Fibroblast of lung (primary cell): Measurements from ENCODE around the gene RAB11FIP5. TPM values are rescaled to one million over a fixed set of nuclear protein-coding genes. Genes with fewer than 3 reads are reported as not detected.

ENCODE experiments used
- DNase-seq, 2 donors: peaks; one replicate each; pipeline versions ENCODE4 v3.0.0 to v3.0.0-alpha.2; 2010; ENCODE audit warnings: low read depth in 2 of 2
- H2AFZ ChIP-seq: 2 replicates; pipeline ENCODE4 v1.5.1; 2012; ENCODE audit warnings: low read length, control low read depth, inconsistent platforms
- H3K27ac ChIP-seq: 2 replicates; pipeline ENCODE4 v1.5.1; 2011; ENCODE audit warnings: low read length, control low read depth; ENCODE audit not compliant: insufficient read depth
- H3K27me3 ChIP-seq: 2 replicates; pipeline ENCODE4 v1.5.1; 2011; ENCODE audit warnings: mild to moderate bottlenecking, low read length; ENCODE audit not compliant: control insufficient read depth, insufficient read depth
- H3K36me3 ChIP-seq: 2 replicates; pipeline ENCODE4 v1.5.1; 2011; ENCODE audit warnings: low read length; ENCODE audit not compliant: control insufficient read depth, insufficient read depth
- H3K4me1 ChIP-seq: 2 replicates; pipeline ENCODE4 v1.5.1; 2011; ENCODE audit warnings: low read length; ENCODE audit not compliant: control insufficient read depth, insufficient read depth; ENCODE audit errors: extremely low read depth
- H3K4me2 ChIP-seq: 2 replicates; pipeline ENCODE4 v1.5.1; 2011; ENCODE audit warnings: low read length, control low read depth; ENCODE audit not compliant: insufficient read depth; ENCODE audit errors: extremely low read depth
- H3K4me3 ChIP-seq, 4 experiments: fragments of 200-600 bp in 1 of 4; sonication (generic) in 1 of 4; replicated peaks in 1 of 4; 2 replicates each; pipeline ENCODE4 v1.5.1; 2011 to 2016; ENCODE audit warnings: low read length in 4 of 4, low read depth in 3 of 4, mild to moderate bottlenecking in 3 of 4, control low read depth in 2 of 4, inconsistent platforms in 1 of 4, mixed read lengths in 1 of 4; ENCODE audit not compliant: insufficient read depth in 1 of 4; ENCODE audit errors: control extremely low read depth in 1 of 4
- H3K79me2 ChIP-seq: 2 replicates; pipeline ENCODE4 v1.5.1; 2012; ENCODE audit warnings: mild to moderate bottlenecking, low read length, inconsistent platforms; ENCODE audit not compliant: control insufficient read depth, insufficient read depth
- H3K9ac ChIP-seq: 2 replicates; pipeline ENCODE4 v1.5.1; 2011; ENCODE audit warnings: mild to moderate bottlenecking, low read length, control low read depth; ENCODE audit not compliant: insufficient read depth
- H3K9me3 ChIP-seq: 2 replicates; pipeline ENCODE4 v1.5.1; 2012; ENCODE audit warnings: low read depth, low read length; ENCODE audit not compliant: control insufficient read depth, insufficient read depth
- H4K20me1 ChIP-seq: 2 replicates; pipeline ENCODE4 v1.5.1; 2011; ENCODE audit warnings: low read length; ENCODE audit not compliant: control insufficient read depth, insufficient read depth; ENCODE audit errors: extremely low read depth
- EZH2 ChIP-seq: IDR thresholded peaks from 2 replicates; pipeline ENCODE4 v1.5.1; 2012; ENCODE audit warnings: low read length, control low read depth, mild to moderate bottlenecking; ENCODE audit errors: missing control alignments
- polyA plus RNA-seq, 2 donors: library from polyadenylated mRNA; depleted of rRNA in 1 of 2; stranded (reverse) in 1 of 2; unstranded in 1 of 2; fragments of >200 nt; gene quantifications; 2 replicates each; pipeline ENCODE4 v1.2.1, GENCODE V29; 2011 to 2012; ENCODE audit warnings: missing spikeins in 1 of 2
- total RNA-seq: library from RNA; depleted of rRNA; stranded (reverse); fragments of >200 nt; gene quantifications from 2 replicates; pipeline ENCODE4 v1.2.1, GENCODE V29; 2014
- TF ChIP-seq, protein P1 (sequence below), 2 donors: IDR thresholded peaks in 1 of 2; conservative IDR thresholded peaks in 1 of 2; 1 replicate in 1 of 2; 2 replicates in 1 of 2; pipeline ENCODE4 v1.5.1; 2011 to 2012; ENCODE audit warnings: low read length in 2 of 2, control low read depth in 1 of 2, inconsistent platforms in 1 of 2, low read depth in 1 of 2, mild to moderate bottlenecking in 1 of 2

RAB11FIP5 gene
- total and polyA plus RNA-seq, 2 donors (not counting 1 experiment from before 2014, with no cell fraction given): 27.7 to 35.0 TPM

DNA sequence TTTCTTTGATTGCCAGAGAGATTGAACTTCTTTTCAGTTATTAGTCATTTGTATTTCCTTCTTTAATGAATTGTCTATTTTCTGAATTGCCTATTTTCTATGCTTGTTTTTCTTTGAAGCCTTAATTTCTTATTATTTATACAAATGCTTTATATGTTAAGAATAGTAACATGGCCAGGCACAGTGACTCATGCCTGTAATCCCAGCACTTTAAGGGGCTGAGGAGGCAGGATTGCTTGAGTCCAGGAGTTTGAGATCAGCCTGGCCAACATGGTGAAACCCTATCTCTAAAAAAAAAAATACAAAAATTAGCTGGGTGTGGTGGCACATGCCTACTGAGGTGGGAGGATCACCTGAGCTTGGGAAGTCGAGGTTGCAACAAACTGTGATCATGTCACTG lies 4.7 kb upstream of the RAB11FIP5 start:
- H3K9ac ChIP-seq: no peak overlapping the region
- H2AFZ ChIP-seq: no peak overlapping the region
- H3K36me3 ChIP-seq: no peaks in the 10 kb centered on the region
- no peaks in the 10 kb centered on the region for H4K20me1 ChIP-seq
- H3K4me2 ChIP-seq: no peak overlapping the region
- no peak overlapping the region for H3K4me3 ChIP-seq
- no peak for TF ChIP-seq EZH2
- TF ChIP-seq, protein P1, sequence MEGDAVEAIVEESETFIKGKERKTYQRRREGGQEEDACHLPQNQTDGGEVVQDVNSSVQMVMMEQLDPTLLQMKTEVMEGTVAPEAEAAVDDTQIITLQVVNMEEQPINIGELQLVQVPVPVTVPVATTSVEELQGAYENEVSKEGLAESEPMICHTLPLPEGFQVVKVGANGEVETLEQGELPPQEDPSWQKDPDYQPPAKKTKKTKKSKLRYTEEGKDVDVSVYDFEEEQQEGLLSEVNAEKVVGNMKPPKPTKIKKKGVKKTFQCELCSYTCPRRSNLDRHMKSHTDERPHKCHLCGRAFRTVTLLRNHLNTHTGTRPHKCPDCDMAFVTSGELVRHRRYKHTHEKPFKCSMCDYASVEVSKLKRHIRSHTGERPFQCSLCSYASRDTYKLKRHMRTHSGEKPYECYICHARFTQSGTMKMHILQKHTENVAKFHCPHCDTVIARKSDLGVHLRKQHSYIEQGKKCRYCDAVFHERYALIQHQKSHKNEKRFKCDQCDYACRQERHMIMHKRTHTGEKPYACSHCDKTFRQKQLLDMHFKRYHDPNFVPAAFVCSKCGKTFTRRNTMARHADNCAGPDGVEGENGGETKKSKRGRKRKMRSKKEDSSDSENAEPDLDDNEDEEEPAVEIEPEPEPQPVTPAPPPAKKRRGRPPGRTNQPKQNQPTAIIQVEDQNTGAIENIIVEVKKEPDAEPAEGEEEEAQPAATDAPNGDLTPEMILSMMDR (conservative IDR thresholded peaks at IDR 0.05 in 1 of 2, IDR thresholded peaks at IDR 0.05 in 1 of 2; ENCODE audit: low read depth in 1 of 2, low read length in 2 of 2): no peak
- no peaks in the 10 kb centered on the region for H3K27me3 ChIP-seq
- H3K79me2 ChIP-seq: peaks cover 1% of the 10 kb centered on the region
- DNase-seq: peak; percentile 22 to 28
- H3K9me3 ChIP-seq: no peaks in the 10 kb centered on the region
- H3K4me1 ChIP-seq: peaks cover 4% of the 10 kb centered on the region
- H3K27ac ChIP-seq: no peak overlapping the region

DNA sequence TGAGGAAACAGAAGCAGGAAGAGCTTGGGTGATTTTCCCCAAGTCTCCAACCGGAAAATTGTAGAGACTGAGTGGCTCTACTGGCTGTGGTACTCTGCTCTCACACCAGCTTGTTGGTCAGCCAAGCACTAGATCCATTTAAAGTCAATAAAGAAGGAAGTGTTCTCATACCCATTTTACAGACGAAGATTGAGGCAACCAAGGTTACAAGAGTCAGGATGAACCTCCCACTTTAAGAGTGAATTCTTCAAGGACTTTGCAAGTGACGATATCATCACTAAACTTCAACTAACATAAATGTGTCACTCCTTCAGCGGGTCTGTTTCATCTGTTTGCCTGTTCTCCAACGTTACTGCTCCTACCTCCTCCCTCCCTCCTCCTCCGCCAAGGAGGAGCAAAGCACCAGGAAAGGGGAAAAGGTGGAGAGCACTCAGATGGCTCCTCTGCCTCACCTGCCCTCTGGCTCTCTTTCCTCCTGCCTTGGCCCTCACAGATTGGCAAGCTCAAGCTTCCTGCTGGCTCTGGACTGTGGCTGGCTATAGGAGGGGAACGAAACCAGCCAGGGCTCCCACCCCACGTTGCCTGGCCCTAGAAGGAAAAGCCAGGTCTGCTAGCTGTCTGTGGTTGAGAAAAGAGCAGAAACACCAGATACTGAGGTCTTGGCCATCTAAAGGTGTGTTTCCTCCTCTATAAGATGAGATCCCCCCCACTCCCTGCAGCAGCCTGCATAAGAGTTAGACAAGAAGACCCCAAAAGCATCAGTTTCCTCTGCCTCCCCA lies 3.6 kb upstream of the RAB11FIP5 start:
- Histone ChIP-seq H3K27me3 (no peaks in the 10 kb centered on the region), H3K9ac (no peak overlapping the region), H3K36me3 (no peaks in the 10 kb centered on the region), H3K79me2 (peaks cover 12% of the 10 kb centered on the region), H3K4me2 (no peak overlapping the region), H3K27ac (no peak overlapping the region), H3K4me1 (peaks cover 4% of the 10 kb centered on the region), H4K20me1 (no peaks in the 10 kb centered on the region), H2AFZ (no peak overlapping the region), H3K9me3 (no peaks in the 10 kb centered on the region), H3K4me3 (no peak overlapping the region)
- no peak for DNase-seq
- TF ChIP-seq, protein P1 (conservative IDR thresholded peaks at IDR 0.05 in 1 of 2, IDR thresholded peaks at IDR 0.05 in 1 of 2; ENCODE audit: low read depth in 1 of 2, low read length in 2 of 2): no peak
- TF ChIP-seq EZH2: no peak

- H4K20me1 ChIP-seq: no peaks in the 10 kb centered on the region
- TF ChIP-seq, protein P1 (conservative IDR thresholded peaks at IDR 0.05 in 1 of 2, IDR thresholded peaks at IDR 0.05 in 1 of 2; ENCODE audit: low read depth in 1 of 2, low read length in 2 of 2): no peak
- TF ChIP-seq EZH2: no peak
- no peaks in the 10 kb centered on the region for H3K27me3 ChIP-seq
- peak overlapping the region; percentile 95 for H3K27ac ChIP-seq
- no peak overlapping the region for H3K4me3 ChIP-seq
- H2AFZ ChIP-seq: no peak overlapping the region
- no peak overlapping the region for H3K4me2 ChIP-seq
- no peaks in the 10 kb centered on the region for H3K36me3 ChIP-seq
- peaks cover 32% of the 10 kb centered on the region for H3K79me2 ChIP-seq
- peaks cover 12% of the 10 kb centered on the region for H3K4me1 ChIP-seq
- DNase-seq: peak; percentile 23 to 45
- no peak overlapping the region for H3K9ac ChIP-seq
- H3K9me3 ChIP-seq: no peaks in the 10 kb centered on the region
Measured at GRCh38 chr2:73114273-73114867, 1.6 kb upstream of the RAB11FIP5 start.
